HEK293 (cell line): ENCODE data around the gene NIT2.

Experiments used
- ZNF175 ChIP-seq: fragments of 450-650 bp; formaldehyde crosslinking; IDR thresholded peaks from 2 replicates; pipeline ENCODE4 v1.5.1; 2016; ENCODE audit warnings: missing biosample characterization, missing genetic modification characterization
- TF ChIP-seq, protein P1 (sequence below): fragments of 450-650 bp; formaldehyde crosslinking; IDR thresholded peaks from 2 replicates; pipeline ENCODE4 v1.5.1; 2016; ENCODE audit warnings: missing biosample characterization, missing genetic modification characterization
- TF ChIP-seq, protein P2 (sequence below): fragments of 450-650 bp; formaldehyde crosslinking; IDR thresholded peaks from 2 replicates; pipeline ENCODE4 v1.5.1; 2016; ENCODE audit warnings: missing biosample characterization, missing genetic modification characterization

DNA sequence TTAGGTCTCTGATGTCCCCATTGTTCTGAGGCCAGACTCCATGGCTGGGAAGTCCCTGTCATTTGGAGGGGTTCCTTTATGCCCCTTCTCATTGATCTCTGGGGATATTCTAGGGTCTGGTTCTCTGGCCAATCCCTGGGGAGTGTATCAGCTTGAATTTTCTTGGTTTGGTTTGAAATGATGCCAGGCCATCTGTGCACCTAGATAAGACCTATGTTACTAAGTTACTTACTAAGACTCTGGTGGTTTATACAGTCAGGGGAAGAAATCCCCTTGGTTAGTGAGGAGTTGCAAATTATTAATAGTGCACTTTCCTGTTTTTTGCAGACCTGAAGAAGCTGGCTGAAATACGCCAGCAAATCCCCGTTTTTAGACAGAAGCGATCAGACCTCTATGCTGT lies 20.3 kb downstream of the NIT2 start:
- TF ChIP-seq, protein P1, sequence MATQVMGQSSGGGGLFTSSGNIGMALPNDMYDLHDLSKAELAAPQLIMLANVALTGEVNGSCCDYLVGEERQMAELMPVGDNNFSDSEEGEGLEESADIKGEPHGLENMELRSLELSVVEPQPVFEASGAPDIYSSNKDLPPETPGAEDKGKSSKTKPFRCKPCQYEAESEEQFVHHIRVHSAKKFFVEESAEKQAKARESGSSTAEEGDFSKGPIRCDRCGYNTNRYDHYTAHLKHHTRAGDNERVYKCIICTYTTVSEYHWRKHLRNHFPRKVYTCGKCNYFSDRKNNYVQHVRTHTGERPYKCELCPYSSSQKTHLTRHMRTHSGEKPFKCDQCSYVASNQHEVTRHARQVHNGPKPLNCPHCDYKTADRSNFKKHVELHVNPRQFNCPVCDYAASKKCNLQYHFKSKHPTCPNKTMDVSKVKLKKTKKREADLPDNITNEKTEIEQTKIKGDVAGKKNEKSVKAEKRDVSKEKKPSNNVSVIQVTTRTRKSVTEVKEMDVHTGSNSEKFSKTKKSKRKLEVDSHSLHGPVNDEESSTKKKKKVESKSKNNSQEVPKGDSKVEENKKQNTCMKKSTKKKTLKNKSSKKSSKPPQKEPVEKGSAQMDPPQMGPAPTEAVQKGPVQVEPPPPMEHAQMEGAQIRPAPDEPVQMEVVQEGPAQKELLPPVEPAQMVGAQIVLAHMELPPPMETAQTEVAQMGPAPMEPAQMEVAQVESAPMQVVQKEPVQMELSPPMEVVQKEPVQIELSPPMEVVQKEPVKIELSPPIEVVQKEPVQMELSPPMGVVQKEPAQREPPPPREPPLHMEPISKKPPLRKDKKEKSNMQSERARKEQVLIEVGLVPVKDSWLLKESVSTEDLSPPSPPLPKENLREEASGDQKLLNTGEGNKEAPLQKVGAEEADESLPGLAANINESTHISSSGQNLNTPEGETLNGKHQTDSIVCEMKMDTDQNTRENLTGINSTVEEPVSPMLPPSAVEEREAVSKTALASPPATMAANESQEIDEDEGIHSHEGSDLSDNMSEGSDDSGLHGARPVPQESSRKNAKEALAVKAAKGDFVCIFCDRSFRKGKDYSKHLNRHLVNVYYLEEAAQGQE (tag by site-specific recombination): no peak
- TF ChIP-seq, protein P2, sequence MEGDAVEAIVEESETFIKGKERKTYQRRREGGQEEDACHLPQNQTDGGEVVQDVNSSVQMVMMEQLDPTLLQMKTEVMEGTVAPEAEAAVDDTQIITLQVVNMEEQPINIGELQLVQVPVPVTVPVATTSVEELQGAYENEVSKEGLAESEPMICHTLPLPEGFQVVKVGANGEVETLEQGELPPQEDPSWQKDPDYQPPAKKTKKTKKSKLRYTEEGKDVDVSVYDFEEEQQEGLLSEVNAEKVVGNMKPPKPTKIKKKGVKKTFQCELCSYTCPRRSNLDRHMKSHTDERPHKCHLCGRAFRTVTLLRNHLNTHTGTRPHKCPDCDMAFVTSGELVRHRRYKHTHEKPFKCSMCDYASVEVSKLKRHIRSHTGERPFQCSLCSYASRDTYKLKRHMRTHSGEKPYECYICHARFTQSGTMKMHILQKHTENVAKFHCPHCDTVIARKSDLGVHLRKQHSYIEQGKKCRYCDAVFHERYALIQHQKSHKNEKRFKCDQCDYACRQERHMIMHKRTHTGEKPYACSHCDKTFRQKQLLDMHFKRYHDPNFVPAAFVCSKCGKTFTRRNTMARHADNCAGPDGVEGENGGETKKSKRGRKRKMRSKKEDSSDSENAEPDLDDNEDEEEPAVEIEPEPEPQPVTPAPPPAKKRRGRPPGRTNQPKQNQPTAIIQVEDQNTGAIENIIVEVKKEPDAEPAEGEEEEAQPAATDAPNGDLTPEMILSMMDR: no peak
- TF ChIP-seq ZNF175 (tag by site-specific recombination): no peak
